Fibroblast of mammary gland (primary cell): ENCODE measurements around the gene CHPF2.

ENCODE experiments used
- DNase-seq: peaks from one replicate; pipeline ENCODE4 v3.0.0-alpha.2; 2010; ENCODE audit warnings: low read depth
- H3K4me3 ChIP-seq: 2 replicates; pipeline ENCODE4 v1.5.1; 2011; ENCODE audit warnings: low read depth, mild to moderate bottlenecking, low read length, moderate library complexity; ENCODE audit not compliant: control insufficient read depth
- CTCF ChIP-seq: conservative IDR thresholded peaks from 2 replicates; pipeline ENCODE4 v1.5.1; 2011; ENCODE audit warnings: low read depth, low read length, inconsistent platforms; ENCODE audit not compliant: control insufficient read depth, insufficient read depth

Gene CHPF2

GRCh38 chr7:151254851-151255250 lies 22.6 kb downstream of the CHPF2 start:
- no peak for TF ChIP-seq CTCF
- no peak for DNase-seq
- no peak overlapping the region for H3K4me3 ChIP-seq

- TF ChIP-seq CTCF = no peak
- no peak for DNase-seq
- H3K4me3 ChIP-seq = no peak overlapping the region
These were observed 23.1 kb downstream of the CHPF2 start for GRCh38 chr7:151255390-151255789.

GRCh38 chr7:151256410-151257045 lies 24.2 kb downstream of the CHPF2 start:
- DNase-seq = no peak
- H3K4me3 ChIP-seq = no peak overlapping the region
- no peak for TF ChIP-seq CTCF

- DNase-seq = no peak
- TF ChIP-seq CTCF = no peak
- H3K4me3 ChIP-seq = no peak overlapping the region
These were observed 25.7 kb downstream of the CHPF2 start for GRCh38 chr7:151257990-151258389.

GRCh38 chr7:151260471-151260870 lies 28.2 kb downstream of the CHPF2 start:
- H3K4me3 ChIP-seq = no peak overlapping the region
- DNase-seq = no peak
- no peak for TF ChIP-seq CTCF

GRCh38 chr7:151260883-151261282 lies 28.6 kb downstream of the CHPF2 start:
- DNase-seq = no peak
- no peak overlapping the region for H3K4me3 ChIP-seq
- no peak for TF ChIP-seq CTCF

GRCh38 chr7:151261529-151261928 lies 29.2 kb downstream of the CHPF2 start:
- no peak overlapping the region for H3K4me3 ChIP-seq
- no peak for TF ChIP-seq CTCF
- peak; percentile 31 for DNase-seq
